GM18867 (cell line): ENCODE measurements around the gene GHRL.
"Not testable (repeated sequence)": the region's sequence is repeated elsewhere in the genome, so short reads cannot be mapped to it uniquely, and the experiment has no call there.

Source experiments
- ATAC-seq: cut with Tn5 transposase; IDR thresholded peaks from one replicate; pipeline ENCODE4 v1.9.1; 2021; ENCODE audit warnings: mild to moderate bottlenecking, moderate library complexity; ENCODE audit not compliant: unreplicated experiment

The GHRL gene

DNA sequence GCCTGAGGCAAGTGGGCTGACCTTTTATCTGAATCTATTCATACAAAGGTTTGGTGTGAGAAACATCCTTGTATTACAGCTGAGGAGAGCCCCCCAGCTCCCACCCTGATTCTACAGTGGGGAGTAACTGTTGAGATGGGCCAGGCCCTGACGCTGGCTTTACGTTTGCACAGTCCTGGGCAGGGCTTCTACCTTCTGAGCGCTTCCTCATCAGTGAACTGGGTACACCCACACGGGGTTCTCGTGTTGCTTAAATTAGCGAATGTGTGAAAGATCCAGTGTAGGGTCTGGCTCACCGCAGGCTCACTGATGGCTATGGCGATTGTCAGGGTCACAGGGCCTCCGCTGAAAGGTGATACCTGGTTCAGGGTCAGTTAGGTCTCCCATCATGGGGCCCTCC lies 7.3 kb upstream of the GHRL start:
- no peak for ATAC-seq

DNA sequence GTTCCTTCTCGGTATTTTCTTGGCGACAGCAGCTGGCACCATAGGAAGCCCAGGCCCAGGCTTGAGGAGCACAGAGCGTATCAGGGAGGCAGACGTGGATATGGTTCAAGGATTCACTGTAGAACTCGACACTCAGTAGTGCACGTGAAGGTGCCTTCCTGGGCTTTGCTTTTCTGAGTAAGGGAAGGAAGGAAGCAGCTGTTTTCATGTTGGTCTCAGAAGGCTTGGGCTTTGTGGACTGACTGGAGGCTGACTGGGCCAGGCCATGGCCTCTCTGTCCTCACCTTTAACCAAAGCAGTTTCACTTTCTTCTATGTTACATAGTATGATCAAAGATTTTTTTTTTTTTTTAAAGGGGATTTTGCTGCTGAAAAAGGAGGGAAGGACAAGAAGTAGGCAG lies 6.9 kb upstream of the GHRL start:
- ATAC-seq: peak; percentile 55

DNA sequence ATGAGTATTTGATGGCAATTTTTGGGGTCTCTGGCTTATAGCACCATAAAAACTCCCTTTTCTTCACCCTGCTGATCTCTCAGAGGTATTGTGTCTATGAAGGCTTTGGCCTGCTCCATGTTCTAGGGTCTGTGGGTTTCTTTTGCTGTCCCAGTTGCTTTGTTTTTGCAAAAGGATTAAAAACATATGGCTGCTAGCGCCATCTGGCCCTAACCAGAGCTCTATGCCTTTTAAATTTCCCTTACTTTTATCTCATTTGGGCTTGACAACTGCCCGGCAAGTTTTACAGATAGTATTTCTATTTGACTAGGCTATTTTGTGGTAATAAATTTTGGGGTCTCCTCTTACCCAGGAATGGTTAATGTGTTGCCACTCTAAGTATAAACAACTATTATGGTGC lies 6.4 kb upstream of the GHRL start:
- ATAC-seq: no peak

DNA sequence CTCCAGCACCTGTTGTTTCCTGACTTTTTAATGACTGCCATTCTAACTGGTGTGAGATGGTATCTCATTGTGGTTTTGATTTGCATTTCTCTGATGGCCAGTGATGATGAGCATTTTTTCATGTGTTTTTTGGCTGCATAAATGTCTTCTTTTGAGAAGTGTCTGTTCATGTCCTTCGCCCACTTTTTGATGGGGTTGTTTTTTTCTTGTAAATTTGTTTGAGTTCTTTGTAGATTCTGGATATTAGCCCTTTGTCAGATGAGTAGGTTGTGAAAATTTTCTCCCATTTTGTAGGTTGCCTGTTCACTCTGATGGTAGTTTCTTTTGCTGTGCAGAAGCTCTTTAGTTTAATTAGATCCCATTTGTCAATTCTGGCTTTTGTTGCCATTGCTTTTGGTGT lies 5.3 kb upstream of the GHRL start:
- ATAC-seq: not testable (repeated sequence)

DNA sequence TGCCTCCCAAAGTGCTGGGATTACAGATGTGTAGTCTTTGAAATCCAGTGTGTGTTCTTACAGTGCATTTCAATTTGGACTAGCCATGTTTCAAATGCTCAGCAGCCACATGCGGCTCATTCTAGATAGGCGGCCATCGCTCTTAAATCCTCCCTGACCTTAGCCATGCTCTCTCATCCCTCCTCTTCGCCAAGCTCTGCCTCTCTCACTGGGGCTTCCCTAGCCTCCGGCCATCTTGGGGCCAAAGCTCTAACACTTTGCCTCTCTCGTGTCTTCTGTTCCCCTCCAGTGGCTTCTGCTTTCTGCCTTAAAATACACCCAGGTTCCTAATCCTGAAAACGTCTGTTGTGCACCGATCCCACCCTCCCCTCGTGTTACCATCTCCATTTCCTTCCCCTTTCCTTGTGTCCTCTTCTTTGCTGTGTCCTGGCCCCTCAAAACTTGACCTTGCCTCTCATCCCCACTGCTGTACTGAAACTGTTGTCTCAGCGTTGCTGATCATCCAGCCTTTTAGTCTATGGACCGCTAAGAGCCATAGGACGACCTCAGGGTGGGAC lies 1.4 kb upstream of the GHRL start:
- ATAC-seq: no peak

DNA sequence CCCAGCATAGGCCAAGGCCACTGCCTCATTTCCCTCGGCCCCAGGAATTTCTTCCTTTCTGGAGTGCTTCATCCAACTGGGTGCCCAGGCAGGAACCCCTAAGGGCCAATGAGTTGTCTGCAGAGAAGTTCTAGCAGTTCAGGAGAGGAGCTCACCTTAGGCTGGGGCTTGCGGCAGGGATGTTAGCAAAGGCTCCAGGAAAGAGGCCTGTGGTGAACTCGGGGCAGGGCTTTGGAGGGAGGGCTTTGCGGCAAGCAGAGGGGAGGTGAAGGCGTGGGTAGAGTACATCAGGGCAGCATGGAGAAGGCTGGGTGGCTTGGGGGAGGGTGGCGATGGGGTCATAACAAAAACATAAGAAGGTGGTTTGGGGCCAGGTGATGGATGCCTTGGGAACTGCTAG lies 1.1 kb downstream of the GHRL start:
- ATAC-seq: no peak

DNA sequence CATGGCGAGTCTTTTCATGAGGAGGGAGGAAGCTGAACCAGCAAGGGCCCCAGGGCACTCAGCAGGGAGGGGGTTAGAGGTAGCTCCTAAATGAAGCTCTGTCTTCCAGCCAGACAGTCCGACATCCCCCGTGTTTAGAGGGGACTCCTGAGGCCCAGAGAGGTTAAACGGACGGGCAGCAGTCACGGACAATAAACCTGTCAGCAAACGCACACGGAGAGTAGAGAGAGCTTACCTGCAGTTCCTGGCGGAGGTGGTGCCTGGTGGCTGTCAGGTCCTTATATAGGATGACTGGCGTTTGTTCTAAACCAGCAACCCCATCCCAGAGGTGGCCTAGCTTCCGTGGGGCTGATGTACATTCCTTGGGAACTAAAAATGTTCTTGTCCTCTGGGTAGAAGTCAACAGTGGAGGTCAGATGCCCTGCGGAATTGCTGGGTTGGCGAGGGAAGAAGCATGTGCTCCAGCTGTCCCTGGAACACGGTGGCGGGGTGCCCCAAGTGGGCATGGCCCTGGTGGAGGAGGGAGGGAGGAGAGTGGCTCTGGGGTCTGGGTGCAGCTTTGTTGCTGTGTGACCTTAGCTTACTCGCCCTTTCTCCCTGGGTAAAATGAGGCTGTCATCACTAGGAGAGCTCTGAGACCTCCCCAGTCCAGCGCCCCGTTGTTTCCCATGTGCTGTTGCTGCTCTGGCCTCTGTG lies 2.1 kb downstream of the GHRL start:
- ATAC-seq: no peak

DNA sequence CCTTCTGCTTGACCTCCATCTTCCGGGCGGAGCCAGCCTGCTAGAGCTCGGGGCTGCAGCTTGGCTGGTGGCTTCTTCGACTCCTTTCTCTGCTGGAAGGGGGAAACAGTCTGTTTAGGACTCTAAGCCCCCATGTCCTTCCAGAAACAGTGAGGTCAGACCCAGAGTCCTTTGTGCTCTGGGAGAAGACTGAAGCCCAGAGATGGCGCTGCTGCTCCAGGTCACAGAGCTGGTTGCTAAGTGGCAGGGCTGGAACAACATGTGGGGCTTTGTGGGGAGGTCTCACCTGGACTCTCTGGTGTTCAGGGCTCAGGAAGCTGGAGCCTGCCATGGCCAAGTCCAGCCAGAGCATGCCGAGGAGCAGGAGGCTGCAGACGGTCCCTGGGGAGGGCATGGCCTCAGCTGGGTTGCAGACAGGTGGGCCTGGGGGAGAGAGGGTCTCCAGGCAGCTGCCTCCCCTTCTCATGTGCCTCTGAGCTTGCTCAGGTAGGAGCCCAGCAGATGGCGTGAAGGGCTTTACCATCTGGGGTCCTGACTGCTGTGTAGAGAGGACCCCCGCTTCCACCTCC lies 2.9 kb downstream of the GHRL start:
- no peak for ATAC-seq

DNA sequence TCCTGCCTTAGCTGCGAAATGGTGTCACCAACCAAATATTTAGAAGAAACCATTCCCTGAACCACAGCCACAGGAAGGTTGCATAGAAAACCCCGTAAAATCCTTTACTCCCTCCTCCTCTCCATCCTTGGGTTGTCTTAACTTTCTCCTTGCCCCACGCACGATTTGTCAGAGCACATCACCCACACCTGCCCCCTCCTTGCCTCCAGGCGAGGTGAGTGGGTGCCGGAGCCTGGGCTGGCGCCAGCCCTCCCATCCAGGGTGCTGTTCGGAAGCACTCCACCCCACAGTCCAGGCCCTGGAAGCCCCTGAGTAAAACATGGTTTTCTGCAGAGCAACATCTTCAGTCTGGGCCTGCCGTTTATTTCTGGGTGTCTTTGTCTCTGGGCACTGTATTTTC lies 3.7 kb downstream of the GHRL start:
- ATAC-seq: no peak

DNA sequence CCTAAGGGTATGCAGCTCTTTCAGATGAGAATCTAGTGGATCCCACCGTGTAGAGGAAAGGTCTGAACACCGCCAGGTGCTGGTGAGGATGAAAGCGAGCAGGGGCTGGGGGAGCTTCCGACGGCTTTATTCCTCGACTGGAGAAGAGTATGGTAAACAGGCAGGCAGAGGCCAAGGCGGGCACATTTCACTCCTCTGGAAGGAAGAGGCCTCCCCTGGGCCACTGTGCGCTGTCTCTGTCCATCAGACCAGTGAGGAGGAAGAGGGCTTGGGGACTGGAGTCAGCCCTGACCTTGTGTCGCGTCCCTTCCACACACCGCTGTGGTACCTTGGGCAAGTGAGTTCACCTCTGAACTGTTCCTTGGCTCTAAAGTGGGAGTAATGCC lies 4.2 kb downstream of the GHRL start:
- ATAC-seq: no peak

DNA sequence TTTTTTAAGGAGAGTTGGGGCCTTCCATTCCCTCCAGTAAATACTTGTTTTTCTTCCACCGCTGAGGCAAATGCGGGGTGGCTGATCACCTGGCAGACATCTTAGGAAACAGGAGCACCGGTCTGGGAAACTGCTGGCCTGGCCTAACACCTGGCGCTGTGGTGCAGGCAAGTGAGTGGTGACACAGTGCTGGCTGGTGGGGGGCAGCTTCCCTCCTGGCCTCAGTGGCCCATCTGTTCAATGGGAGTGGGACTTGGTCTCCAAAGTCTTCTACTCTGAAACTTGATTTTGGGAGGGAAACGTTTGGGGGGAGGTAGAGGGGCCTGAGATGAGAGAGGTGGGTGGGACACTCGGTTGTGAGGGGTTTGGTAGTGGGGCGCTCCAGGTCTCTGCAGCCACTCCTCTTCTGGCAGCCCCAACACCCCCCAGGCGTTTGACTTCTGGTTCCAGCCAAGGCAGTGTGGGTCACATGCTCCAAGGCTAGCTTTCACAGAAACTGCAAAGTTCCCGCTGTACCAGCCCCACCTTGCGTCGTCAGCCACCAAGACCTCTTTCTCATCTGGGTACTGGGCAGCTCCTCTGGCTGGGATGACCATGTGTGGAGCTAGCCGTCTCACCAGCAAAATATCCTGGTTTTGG lies 4.7 kb downstream of the GHRL start:
- no peak for ATAC-seq

DNA sequence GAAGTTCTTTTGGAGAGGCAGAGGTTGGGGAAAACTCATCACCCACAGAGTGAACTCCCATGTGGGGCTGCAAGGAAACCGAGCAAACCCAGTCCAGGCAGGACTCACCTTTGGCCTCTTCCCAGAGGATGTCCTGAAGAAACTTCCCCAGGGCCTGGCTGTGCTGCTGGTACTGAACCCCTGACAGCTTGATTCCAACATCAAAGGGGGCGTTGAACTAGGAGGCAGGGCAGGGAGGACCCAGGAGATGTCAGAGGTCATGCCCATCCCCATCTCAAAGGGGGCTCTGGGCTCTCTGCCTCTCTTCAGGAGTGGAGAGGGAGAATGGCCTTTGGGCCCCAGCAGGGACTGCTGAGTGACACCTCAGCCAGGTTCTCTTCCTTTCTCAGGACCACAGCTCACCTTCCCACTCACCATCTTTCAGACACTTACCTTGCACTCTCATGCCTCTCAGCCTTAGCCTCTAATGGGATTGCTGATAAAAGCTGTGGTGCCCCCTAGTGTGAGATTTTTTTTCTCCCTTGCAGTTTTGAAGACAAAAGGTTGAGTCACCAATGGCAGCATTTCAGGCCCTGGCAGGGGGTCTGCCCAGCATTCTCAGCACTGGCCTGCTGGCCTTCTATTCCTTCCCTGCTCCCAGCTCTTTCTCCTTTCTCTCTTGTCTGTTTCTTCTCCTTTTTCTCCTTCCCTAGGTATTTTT lies 6.0 kb downstream of the GHRL start:
- no peak for ATAC-seq

DNA sequence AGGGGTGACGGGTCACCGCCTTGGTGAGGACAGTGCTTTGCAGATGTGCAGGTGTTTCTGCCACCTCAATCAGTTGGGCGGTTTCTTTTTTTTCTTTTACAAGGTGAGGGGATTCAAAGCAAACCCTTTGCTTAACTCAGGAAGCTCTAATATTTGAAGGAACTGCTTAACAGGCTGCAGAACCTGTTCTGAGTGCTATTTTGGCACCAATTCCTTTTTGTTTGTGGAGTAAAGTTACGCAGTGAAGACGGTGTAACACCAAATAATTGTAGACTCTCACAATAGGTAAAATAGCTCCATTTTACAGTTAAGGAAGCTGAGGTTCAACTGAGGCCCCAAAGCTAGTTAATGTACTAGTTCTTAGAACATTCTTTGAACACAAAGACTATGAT lies 6.6 kb downstream of the GHRL start:
- no peak for ATAC-seq

DNA sequence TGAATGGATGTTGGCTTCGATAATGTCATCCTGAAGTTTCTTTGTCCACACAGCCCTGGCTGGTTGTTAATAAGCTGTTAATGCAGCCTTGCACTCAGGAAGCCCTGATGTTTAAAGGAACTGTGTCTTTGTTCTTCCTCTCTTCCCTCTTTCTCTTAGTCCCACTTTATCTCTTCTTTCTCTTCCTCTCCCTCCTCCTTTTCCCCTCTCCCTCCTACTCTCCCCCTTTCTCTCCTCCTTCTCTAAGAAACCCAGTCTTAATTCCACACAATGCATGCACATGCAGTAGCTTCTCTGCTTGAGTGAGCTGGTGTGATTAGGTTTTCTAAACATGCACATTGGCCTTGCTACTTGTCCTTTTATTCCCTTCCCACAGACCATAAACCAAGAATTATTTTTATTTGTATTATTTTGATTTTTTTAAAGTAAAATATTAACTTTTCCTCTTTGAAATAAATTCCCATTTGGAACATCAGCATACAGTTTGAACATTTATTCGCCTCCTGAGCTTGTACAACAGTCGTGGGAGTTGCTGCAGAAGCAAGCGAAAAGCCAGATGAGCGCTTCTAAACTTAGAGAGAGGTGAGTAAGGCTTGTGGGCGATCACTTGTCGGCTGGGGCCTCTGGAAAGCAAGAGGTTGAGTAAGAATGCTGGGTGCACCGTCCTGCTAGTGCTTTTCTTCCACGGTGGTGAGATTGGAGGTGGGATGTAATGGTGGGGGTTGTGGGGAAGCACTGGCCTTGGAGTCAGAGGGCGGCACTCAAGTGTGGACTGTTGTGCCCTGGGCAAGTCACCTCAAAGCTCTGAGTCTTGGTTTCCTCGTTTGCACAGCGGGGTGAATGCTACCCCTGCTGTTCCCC lies 7.2 kb downstream of the GHRL start:
- ATAC-seq: no peak

DNA sequence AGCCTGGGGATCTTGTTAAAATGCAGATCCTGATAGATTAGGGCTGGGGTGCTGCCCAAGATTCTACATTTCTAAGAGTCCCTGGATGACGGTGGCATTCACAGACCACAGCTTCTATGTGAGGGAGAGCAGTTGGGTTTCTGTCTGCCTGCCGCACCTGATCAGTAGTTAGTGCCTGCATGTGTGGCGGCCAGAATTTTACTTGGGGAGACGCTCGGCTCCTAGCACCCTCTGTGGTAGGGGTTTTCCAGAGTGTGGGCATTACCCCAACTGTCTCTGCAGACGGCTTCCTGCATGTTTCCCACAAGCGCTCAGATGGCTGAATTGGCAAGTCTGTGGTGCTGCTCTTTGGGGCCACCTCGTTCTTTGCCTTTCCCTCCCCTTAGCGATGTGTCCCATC lies 8.3 kb downstream of the GHRL start:
- ATAC-seq: no peak

DNA sequence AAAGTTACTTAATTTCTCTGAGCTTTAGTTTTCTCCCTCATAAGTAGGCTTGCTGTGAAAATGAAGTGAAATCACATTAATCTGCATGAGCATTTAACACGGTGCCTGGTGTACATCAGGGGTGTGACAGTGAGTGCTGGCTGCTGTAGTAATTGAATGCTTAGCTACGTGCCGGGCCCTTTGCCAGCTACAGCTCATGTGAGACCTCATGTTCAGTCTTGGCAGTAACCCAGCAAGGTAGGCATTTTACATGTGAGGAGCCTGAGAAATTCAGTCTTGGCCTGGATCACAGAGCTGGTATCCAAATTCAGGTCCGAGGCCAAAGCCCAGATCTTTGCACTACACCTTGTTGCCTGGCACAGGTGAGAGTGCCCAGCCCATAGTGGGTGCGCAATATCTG lies 9.1 kb downstream of the GHRL start:
- ATAC-seq: no peak

DNA sequence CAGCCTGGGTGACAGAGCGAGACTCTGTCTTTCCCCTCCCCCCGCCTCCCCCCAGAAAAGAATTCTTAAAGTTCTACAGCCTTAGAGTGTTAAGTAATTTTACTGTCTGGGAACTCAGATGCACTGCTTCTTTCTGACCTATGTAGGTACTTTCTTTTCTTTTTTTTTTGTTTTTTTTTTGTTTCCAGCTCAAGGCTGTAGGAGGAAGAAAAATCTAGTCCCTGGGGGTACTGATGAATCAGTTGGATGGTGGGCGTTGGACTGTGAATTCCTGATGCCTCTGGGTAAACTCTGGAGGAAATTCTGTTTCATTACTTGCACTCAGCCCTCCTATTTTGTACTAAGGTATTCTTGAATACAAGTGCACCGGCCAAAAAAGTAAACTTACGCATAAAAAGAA lies 10.8 kb downstream of the GHRL start:
- ATAC-seq: no peak

DNA sequence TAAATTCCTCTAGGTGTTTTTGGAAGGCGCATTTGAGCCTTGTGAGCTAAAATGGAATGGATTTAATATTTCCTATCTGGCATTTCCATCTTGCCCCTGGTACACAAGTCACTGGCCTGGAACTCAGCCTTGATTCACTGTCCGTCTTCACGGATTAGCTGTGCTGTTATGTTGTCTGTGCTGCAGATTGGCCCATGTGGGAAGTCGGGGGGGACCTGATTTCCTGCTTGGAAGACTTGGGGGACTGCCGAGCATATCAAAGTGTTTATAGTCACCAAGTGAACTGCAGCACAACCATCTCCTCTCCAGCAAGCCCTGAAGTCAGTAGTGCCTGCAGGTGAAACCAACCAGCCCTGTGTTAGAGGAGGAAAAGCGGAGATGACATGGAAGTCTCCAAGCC lies 12.2 kb downstream of the GHRL start:
- no peak for ATAC-seq

DNA sequence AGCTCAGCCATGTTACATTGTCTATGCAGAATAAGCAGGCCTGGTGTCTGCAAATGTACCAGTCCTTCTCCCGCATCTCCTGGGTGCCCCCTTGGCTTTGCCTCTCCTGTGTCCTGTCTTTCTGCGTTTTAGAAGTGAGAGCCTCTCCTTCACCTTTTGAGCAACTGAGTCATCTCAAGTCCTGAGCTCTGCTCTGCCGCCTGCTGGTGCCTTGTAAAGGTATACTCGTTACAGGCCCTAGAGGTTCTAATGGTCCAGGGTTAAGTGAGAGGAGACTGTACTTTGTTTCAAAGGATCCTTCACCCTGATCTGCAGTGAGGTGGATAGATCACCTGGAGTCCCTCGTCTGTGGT lies 12.6 kb downstream of the GHRL start:
- no peak for ATAC-seq

DNA sequence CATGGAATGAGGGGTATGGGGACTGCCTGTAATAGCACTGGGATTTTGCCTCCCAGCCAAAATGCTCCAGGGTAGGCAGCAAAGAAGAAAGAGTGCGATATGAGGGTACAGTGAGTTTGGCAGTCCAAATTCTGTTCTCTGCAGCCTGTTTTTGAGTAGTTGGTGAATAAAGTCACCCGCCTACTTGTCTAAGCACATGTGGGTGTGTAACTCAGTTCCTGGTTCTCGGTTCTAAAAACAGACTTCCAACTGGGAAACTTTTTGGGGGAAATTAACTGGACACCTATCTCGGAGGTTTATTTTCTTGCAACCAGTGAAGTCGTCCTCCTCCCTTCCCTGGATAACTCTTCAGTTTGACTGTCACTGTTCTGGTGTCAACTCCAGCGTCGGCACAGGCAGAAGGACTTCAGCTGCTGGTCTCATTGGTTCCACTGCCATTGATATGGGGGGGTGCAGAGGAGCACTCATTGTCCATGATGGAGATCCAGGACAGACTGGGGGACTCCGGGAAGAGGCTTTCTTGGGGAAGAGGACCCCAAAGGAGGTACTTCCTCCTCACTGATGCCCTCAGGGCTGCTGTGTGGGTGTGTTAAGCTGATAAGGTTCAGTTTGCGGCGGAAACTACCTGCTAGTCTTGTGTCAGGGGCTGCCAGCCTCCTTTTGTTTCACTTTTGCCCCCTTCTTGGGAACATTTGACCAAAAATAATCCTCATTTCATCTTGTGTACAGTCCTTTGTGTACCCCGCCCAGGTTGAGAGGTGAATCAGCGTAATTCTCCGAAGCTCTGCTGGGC lies 13.2 kb downstream of the GHRL start:
- no peak for ATAC-seq
